OCI-LY1 (cell line): ENCODE results near the gene XRCC4.

Experiments used
- H2AFZ ChIP-seq: fragments of 200-600 bp; sonication (generic), shearing (Covaris generic); 2 replicates; pipeline ENCODE4 v1.6.0; 2014; ENCODE audit warnings: antibody characterized with exemption, mild to moderate bottlenecking, low read length
- H3F3A ChIP-seq: fragments of 200-600 bp; sonication (generic), shearing (Covaris generic); 2 replicates; pipeline ENCODE4 v1.6.0; 2014; ENCODE audit warnings: mild to moderate bottlenecking, antibody characterized with exemption, low read length, moderate library complexity; ENCODE audit not compliant: insufficient read depth
- H3K27ac ChIP-seq: fragments of 200-600 bp; sonication (generic); 2 replicates; pipeline ENCODE4 v1.5.1; 2014; ENCODE audit warnings: low read length, mixed run types, mild to moderate bottlenecking, low read depth; ENCODE audit not compliant: poor library complexity, severe bottlenecking
- H3K27me3 ChIP-seq: fragments of 200-600 bp; sonication (generic); 2 replicates; pipeline ENCODE4 v1.6.0; 2014; ENCODE audit warnings: antibody characterized with exemption, mild to moderate bottlenecking, low read length, moderate library complexity; ENCODE audit not compliant: insufficient read depth
- H3K36me3 ChIP-seq: fragments of 200-600 bp; sonication (generic); 2 replicates; pipeline ENCODE4 v1.6.1; 2014; ENCODE audit warnings: mild to moderate bottlenecking, antibody characterized with exemption, low read length, moderate library complexity, mixed read lengths; ENCODE audit not compliant: insufficient read depth
- H3K4me1 ChIP-seq: fragments of 200-600 bp; sonication (generic); 2 replicates; pipeline ENCODE4 v1.5.1; 2014; ENCODE audit warnings: mild to moderate bottlenecking, low read length, moderate library complexity; ENCODE audit not compliant: insufficient read depth, severe bottlenecking
- H3K4me2 ChIP-seq: fragments of 200-600 bp; sonication (generic), shearing (Covaris generic); 2 replicates; pipeline ENCODE4 v1.6.1; 2014; ENCODE audit warnings: low read length
- H3K4me3 ChIP-seq: fragments of 200-600 bp; sonication (generic); 2 replicates; pipeline ENCODE4 v1.5.1; 2014; ENCODE audit warnings: low read length, low read depth, mild to moderate bottlenecking, mixed read lengths; ENCODE audit not compliant: poor library complexity, severe bottlenecking
- H3K79me2 ChIP-seq: fragments of 200-600 bp; shearing (Covaris generic); 2 replicates; pipeline ENCODE4 v1.6.1; 2016; ENCODE audit warnings: mixed run types, low read length, mixed read lengths; ENCODE audit not compliant: insufficient read depth
- H3K9ac ChIP-seq: fragments of 200-600 bp; sonication (generic), shearing (Covaris generic); 2 replicates; pipeline ENCODE4 v1.6.1; 2014; ENCODE audit warnings: mild to moderate bottlenecking, low read length, mixed read lengths
- H3K9me2 ChIP-seq: fragments of 200-600 bp; sonication (generic), shearing (Covaris generic); 2 replicates; pipeline ENCODE4 v1.6.1; 2014; ENCODE audit warnings: low read depth, mild to moderate bottlenecking, low read length, mixed read lengths
- H3K9me3 ChIP-seq: fragments of 200-600 bp; shearing (Covaris generic); 2 replicates; pipeline ENCODE4 v1.6.1; 2014; ENCODE audit warnings: low read length, mixed read lengths
- H4K20me1 ChIP-seq: fragments of 200-600 bp; sonication (generic), shearing (Covaris generic); 2 replicates; pipeline ENCODE4 v1.6.0; 2016; ENCODE audit warnings: mild to moderate bottlenecking, low read length; ENCODE audit not compliant: insufficient read depth
- EZH2 ChIP-seq: fragments of 200-600 bp; sonication (generic), shearing (Covaris generic); IDR thresholded peaks from 2 replicates; pipeline ENCODE4 v1.8.0; 2017; ENCODE audit warnings: borderline replicate concordance, mixed run types, mild to moderate bottlenecking, antibody characterized with exemption, low read length, moderate library complexity, mixed read lengths
- TF ChIP-seq, protein P1 (sequence below): fragments of 200-600 bp; sonication (generic), shearing (Covaris generic); IDR thresholded peaks from 2 replicates; pipeline ENCODE4 v1.5.1; 2017; ENCODE audit warnings: mild to moderate bottlenecking, antibody characterized with exemption, low read length, moderate library complexity, mixed read lengths

Gene XRCC4

DNA sequence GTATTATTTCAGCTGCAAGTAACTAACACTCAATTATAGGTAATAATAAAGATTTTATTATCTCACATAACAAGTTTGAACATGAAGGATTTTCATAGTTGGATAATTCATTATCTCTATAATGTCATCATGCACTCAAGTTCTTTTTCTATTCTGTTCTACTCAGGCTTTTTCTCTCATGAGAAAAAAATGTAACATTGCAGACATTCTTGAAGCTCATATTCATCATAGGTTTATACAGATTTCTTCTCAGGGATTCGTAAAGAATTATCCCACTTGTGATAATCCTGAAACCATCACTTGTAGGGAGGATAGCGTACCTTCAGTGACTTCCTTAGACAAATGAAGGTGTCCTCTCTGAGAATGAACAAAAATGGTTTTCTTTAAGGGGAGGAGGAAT lies 150.3 kb downstream of the XRCC4 start:
- no peaks in the 10 kb centered on the region for H3K36me3 ChIP-seq
- H4K20me1 ChIP-seq = no peaks in the 10 kb centered on the region
- no peak overlapping the region for H3K27ac ChIP-seq
- no peak overlapping the region for H3K4me3 ChIP-seq
- no peak overlapping the region for H2AFZ ChIP-seq
- no peaks in the 10 kb centered on the region for H3K27me3 ChIP-seq
- H3K9me2 ChIP-seq = no peaks in the 10 kb centered on the region
- no peaks in the 10 kb centered on the region for H3K4me1 ChIP-seq
- no peak overlapping the region for H3K9ac ChIP-seq
- no peaks in the 10 kb centered on the region for H3K79me2 ChIP-seq
- no peaks in the 10 kb centered on the region for H3K9me3 ChIP-seq
- H3F3A ChIP-seq = no peaks in the 10 kb centered on the region
- TF ChIP-seq, protein P1, sequence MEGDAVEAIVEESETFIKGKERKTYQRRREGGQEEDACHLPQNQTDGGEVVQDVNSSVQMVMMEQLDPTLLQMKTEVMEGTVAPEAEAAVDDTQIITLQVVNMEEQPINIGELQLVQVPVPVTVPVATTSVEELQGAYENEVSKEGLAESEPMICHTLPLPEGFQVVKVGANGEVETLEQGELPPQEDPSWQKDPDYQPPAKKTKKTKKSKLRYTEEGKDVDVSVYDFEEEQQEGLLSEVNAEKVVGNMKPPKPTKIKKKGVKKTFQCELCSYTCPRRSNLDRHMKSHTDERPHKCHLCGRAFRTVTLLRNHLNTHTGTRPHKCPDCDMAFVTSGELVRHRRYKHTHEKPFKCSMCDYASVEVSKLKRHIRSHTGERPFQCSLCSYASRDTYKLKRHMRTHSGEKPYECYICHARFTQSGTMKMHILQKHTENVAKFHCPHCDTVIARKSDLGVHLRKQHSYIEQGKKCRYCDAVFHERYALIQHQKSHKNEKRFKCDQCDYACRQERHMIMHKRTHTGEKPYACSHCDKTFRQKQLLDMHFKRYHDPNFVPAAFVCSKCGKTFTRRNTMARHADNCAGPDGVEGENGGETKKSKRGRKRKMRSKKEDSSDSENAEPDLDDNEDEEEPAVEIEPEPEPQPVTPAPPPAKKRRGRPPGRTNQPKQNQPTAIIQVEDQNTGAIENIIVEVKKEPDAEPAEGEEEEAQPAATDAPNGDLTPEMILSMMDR = no peak
- no peak for TF ChIP-seq EZH2
- no peak overlapping the region for H3K4me2 ChIP-seq

DNA sequence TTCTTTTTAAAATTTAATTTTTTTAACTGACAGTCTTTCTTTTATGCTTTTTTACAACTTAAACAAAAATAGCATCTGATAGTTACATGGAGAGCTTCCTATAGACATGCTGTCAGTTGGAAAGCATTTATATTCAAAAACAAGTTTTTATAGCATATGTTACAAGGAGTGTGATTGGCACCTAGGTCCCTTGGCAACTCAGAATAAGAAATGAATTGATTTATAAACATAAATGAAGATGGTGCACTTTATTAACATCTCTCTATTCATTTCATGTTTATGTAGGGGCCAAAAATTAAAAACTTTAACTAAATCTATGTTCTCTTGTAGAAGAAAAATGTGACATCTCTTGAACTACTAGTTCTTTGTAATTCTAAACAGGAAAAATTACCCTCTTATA lies 153.2 kb downstream of the XRCC4 start:
- Histone ChIP-seq H3K27me3 (no peaks in the 10 kb centered on the region), H3K36me3 (no peaks in the 10 kb centered on the region), H3K27ac (no peak overlapping the region), H3K4me2 (no peak overlapping the region), H3K4me3 (no peak overlapping the region), H3K9me3 (no peaks in the 10 kb centered on the region), H3K79me2 (no peaks in the 10 kb centered on the region), H4K20me1 (no peaks in the 10 kb centered on the region), H3K9ac (no peak overlapping the region), H2AFZ (no peak overlapping the region), H3K9me2 (no peaks in the 10 kb centered on the region), H3K4me1 (no peaks in the 10 kb centered on the region), H3F3A (no peaks in the 10 kb centered on the region)
- TF ChIP-seq EZH2 = no peak
- TF ChIP-seq, protein P1 = no peak

DNA sequence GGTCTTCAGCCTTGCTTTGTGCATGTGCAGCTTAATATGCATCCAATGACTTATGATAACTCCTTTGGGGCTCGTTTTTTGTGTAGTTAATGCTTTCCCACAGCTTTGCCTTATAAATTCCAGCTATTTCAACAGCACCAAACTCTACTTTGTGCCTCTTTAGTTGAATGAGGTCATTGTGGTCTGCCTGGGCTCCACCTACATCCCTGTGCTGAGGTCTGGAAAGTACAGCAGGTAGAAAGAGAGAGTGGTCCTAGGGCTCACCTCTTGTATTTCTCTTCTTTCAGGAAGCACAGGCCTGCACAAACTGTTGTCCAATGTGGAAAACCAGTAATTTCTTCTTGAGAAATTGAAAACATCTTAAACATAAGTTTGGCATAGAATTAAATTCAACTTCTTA lies 167.2 kb downstream of the XRCC4 start:
- TF ChIP-seq, protein P1 = no peak
- no peak for TF ChIP-seq EZH2
- Histone ChIP-seq H3K27me3 (no peaks in the 10 kb centered on the region), H3K27ac (no peak overlapping the region), H4K20me1 (no peaks in the 10 kb centered on the region), H3K36me3 (no peaks in the 10 kb centered on the region), H3K9me2 (no peaks in the 10 kb centered on the region), H3F3A (no peaks in the 10 kb centered on the region), H3K79me2 (no peaks in the 10 kb centered on the region), H3K4me1 (no peaks in the 10 kb centered on the region), H3K4me2 (no peak overlapping the region), H3K9me3 (no peaks in the 10 kb centered on the region), H3K9ac (no peak overlapping the region), H3K4me3 (no peak overlapping the region), H2AFZ (no peak overlapping the region)
